ENCODE results near the gene CELF6. TPM values are rescaled to one million over a fixed set of nuclear protein-coding genes. Genes with fewer than 3 reads are reported as not detected.

The CELF6 gene
- total RNA-seq, 1 experiment from 2014 or later, result not detected

DNA sequence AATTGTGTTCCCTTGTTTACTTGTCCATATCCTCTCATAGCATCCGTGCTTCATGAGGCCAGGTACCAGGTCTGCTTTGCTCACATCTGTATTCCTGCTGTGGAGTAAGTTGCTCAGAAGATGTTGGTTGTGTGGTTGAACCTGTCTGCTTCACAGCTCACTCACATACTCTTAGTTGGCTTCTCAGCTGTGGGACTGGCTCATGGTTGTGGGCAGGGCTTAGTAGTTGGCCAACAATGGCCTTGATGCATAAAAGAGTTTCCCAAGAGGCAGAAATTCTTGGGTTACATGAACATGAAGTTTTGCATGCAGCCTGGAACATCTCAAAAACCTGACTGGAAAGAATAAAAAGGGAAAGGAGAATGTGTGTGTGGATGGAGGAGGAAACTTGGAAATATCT is 17.0 kb downstream of the CELF6 start:
- CTCF ChIA-PET, result no interaction called here

DNA sequence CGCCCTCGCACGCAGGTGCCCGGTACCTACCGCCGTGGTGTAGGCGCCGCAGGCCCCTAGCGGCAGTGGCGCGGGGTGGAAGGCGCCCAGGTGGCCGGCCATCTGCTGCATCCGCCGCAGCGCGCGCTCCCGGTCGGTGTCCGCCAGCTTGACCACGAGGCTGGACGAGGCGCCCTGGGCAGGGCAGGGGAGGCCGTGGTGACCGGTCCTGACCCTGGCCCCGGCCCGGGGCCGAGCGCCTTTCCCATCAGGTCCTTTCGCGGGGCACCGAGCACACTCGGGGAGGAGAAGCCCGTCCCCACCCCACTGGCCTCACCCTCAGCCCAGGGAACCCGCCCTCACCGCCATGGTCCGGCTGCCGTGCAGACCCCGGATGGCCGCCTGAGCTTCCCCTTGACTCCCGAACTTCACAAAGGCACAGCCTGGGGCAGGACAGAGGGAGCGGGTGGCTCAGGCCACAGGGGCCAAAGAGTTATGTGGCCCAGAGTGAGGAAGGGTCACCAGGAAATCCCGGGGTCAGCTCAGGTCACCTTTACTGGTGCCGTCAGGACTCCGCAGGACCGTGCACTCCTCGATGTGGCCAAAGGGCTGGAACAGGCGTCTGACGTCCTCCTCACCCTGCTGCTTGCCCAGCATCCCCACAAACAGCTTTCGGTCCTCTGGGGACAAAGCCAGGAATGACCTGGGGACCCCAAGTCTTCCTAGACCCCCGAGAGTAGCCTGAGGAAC is 30.2 kb downstream of the CELF6 start:
- intact Hi-C loops (cut with micrococcal nuclease; ENCODE audit: unreplicated experiment), result no loop called here
- Histone ChIP-seq H3K4me3 (no peak overlapping the region), H3K4me2 (no peak overlapping the region), H3F3A (ENCODE audit: insufficient read depth, low read depth) (no peaks in the 10 kb centered on the region), H3K9me2 (ENCODE audit: insufficient read depth) (no peaks in the 10 kb centered on the region), H3K36me3 (ENCODE audit: low read depth) (no peaks in the 10 kb centered on the region), H4K20me1 (ENCODE audit: insufficient read depth) (no peaks in the 10 kb centered on the region), H3K27ac (no peak overlapping the region), H3K79me2 (ENCODE audit: low read depth) (no peaks in the 10 kb centered on the region), H3K27me3 (ENCODE audit: insufficient read depth, low read depth) (peaks cover 19% of the 10 kb centered on the region), H3K9me3 (ENCODE audit: insufficient read depth, low read depth) (no peaks in the 10 kb centered on the region), H2AFZ (no peak overlapping the region), H3K4me1 (replicated peaks; ENCODE audit: insufficient read depth) (no peaks in the 10 kb centered on the region)
- TF ChIP-seq, protein P1, sequence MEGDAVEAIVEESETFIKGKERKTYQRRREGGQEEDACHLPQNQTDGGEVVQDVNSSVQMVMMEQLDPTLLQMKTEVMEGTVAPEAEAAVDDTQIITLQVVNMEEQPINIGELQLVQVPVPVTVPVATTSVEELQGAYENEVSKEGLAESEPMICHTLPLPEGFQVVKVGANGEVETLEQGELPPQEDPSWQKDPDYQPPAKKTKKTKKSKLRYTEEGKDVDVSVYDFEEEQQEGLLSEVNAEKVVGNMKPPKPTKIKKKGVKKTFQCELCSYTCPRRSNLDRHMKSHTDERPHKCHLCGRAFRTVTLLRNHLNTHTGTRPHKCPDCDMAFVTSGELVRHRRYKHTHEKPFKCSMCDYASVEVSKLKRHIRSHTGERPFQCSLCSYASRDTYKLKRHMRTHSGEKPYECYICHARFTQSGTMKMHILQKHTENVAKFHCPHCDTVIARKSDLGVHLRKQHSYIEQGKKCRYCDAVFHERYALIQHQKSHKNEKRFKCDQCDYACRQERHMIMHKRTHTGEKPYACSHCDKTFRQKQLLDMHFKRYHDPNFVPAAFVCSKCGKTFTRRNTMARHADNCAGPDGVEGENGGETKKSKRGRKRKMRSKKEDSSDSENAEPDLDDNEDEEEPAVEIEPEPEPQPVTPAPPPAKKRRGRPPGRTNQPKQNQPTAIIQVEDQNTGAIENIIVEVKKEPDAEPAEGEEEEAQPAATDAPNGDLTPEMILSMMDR (conservative IDR thresholded peaks at IDR 0.05), result no peak
- TF ChIP-seq EZH2 (IDR thresholded peaks at IDR 0.05; ENCODE audit: low read depth), result no peak
- BruUV-seq (replicated peaks), result no TSS peak
- no peak for DNase-seq
- ChIA-PET POLR2A (ENCODE audit: unreplicated experiment) (no interaction called here), CTCF (no interaction called here)

More for the DNA sequence above, 17.0 kb downstream of the CELF6 start:
- TF ChIP-seq EZH2 (IDR thresholded peaks at IDR 0.05; ENCODE audit: low read depth), result no peak
- TF ChIP-seq, protein P1 (conservative IDR thresholded peaks at IDR 0.05), result no peak
- H3K4me3 ChIP-seq, result no peak overlapping the region
- no peaks in the 10 kb centered on the region for H3K9me2 ChIP-seq (ENCODE audit: insufficient read depth)
- H3K4me2 ChIP-seq, result no peak overlapping the region
- no peaks in the 10 kb centered on the region for H3K79me2 ChIP-seq (ENCODE audit: low read depth)
- H4K20me1 ChIP-seq (ENCODE audit: insufficient read depth), result no peaks in the 10 kb centered on the region
- H3F3A ChIP-seq (ENCODE audit: insufficient read depth, low read depth), result no peaks in the 10 kb centered on the region; the same call in 1 of the 2 replicates
- no peak for DNase-seq
- BruUV-seq (replicated peaks), result no TSS peak
- H3K4me1 ChIP-seq (replicated peaks; ENCODE audit: insufficient read depth), result no peaks in the 10 kb centered on the region
- POLR2A ChIA-PET (ENCODE audit: unreplicated experiment), result no interaction called here
- no peaks in the 10 kb centered on the region for H3K36me3 ChIP-seq (ENCODE audit: low read depth)
- intact Hi-C loops (cut with micrococcal nuclease; ENCODE audit: unreplicated experiment), result no loop called here
- H2AFZ ChIP-seq, result no peak overlapping the region
- no peaks in the 10 kb centered on the region for H3K9me3 ChIP-seq (ENCODE audit: insufficient read depth, low read depth)
- no peak overlapping the region for H3K27ac ChIP-seq
- H3K27me3 ChIP-seq (ENCODE audit: insufficient read depth, low read depth), result no peaks in the 10 kb centered on the region

DNA sequence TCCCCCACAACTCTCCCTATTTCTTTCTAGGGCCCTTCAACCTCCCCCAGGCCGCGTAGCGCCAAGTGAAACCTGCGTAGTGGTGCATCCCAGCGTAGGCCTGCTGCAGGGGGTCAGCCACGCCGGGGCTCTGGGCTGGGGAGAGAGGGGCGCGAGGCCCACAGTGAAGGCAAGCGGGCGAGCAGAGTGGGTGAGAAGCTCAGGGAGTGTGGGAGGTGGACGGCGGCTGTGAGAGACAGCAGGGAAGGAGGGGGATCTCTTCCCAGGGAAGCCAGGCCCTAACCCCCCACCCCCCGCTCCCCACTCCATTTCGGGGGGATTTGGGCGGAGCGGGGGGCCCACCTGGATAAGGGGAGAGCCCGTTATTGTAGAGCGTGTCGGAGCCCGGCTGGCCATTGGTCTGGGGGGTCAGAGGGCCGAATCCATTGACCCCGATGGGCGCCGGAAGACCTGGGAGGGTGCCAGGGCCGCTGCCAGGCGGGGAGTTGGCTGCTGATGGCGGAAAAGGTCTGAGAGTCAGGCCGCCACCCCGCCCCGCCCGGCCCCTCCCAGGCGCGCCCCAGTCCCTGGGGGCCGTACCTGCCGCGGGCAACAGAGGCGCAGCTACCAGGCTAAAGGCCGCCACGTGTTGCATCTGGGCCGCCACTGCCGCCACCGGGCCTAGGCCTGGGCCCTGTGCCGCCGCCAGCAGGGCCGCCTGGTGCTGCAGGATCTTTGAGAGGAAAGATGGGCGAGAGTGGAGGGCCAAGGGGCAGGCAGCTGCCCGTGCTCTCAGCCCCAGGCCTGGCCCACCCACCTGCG is 31.0 kb downstream of the CELF6 start:
- H3K9me2 ChIP-seq (ENCODE audit: insufficient read depth), result no peaks in the 10 kb centered on the region
- BruUV-seq (replicated peaks), result no TSS peak
- intact Hi-C loops (cut with micrococcal nuclease; ENCODE audit: unreplicated experiment), result no loop called here
- H3K4me1 ChIP-seq (replicated peaks; ENCODE audit: insufficient read depth), result no peaks in the 10 kb centered on the region
- peaks cover 13% of the 10 kb centered on the region; the same call in 1 of the 2 replicates for H3K27me3 ChIP-seq (ENCODE audit: insufficient read depth, low read depth)
- no peak overlapping the region for H2AFZ ChIP-seq
- no peak overlapping the region for H3K4me2 ChIP-seq
- H3K9me3 ChIP-seq (ENCODE audit: insufficient read depth, low read depth), result no peaks in the 10 kb centered on the region
- H3K4me3 ChIP-seq, result no peak overlapping the region
- TF ChIP-seq EZH2 (IDR thresholded peaks at IDR 0.05; ENCODE audit: low read depth), result no peak
- TF ChIP-seq, protein P1 (conservative IDR thresholded peaks at IDR 0.05), result no peak
- ChIA-PET CTCF (no interaction called here), POLR2A (ENCODE audit: unreplicated experiment) (no interaction called here)
- H3F3A ChIP-seq (ENCODE audit: insufficient read depth, low read depth), result no peaks in the 10 kb centered on the region
- no peak for DNase-seq
- H3K36me3 ChIP-seq (ENCODE audit: low read depth), result no peaks in the 10 kb centered on the region
- H3K27ac ChIP-seq, result no peak overlapping the region
- no peaks in the 10 kb centered on the region for H3K79me2 ChIP-seq (ENCODE audit: low read depth)
- no peaks in the 10 kb centered on the region for H4K20me1 ChIP-seq (ENCODE audit: insufficient read depth)

Data from PC-9 (cell line).